Measurements from ENCODE around the gene C1orf226.

DNA sequence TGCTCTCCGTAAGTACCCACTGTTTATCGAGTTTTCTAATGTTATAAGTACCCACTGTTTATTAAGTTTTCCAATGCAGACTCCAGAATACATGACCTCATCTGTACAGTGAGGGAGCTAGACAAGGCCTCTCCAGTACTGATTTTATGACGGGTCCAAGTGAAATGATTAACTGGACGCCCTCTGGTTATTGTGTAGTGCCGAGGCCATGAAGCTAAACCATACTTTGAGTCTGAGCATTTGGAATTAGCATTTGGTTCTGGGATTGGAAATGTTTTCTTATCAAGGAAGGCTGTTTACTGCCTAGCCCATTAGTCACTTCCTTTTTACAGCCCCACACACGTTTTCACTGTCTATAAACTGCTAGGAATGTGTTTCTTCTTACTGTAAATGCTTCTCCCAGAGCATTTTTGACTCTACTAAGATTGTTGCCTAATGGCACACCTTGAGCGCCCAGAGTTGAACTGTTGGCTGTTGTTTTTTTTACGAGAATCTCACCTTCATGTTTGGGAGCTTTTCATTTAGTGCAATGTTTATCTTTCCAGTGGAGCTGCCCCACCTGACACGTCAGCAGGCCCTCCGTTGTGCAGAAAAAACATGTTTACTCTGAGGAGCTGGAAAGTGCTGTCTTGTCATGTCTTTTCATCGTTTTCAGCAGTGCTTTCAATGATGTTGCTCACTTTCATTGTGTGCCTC, 31.7 kb upstream of the C1orf226 start:
- TF ChIP-seq TCF12 (IDR thresholded peaks at IDR 0.05; ENCODE audit: low read depth) (no peak), RAD21 (IDR thresholded peaks at IDR 0.05; ENCODE audit: low read depth) (no peak), FOXM1 (IDR thresholded peaks at IDR 0.05; ENCODE audit: borderline replicate concordance, low read depth) (no peak)
